ENCODE results near the gene GFI1B.
"Not testable (repeated sequence)": the region's sequence is repeated elsewhere in the genome, so short reads cannot be mapped to it uniquely, and the experiment has no call there.

Gene GFI1B

DNA sequence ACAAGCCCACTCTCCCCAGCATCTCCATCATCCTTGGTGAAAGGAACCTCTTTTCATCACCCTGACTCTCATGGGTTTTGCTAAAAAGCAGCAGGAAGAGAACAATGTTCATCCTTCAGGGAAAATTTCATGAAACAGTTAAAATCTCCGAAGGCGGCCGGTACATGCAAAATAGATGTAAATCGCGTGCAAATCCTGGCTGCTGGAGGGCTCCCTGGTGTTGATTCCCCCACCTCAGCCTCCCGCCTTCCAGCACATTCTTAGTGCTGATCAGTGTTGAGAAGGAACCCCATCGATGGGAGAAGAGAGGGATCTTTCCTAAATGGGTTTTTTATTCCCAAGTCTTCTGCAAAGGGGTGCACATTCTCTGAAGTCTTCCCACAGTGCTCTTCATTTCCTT is 8.7 kb upstream of the GFI1B start:
- no peak for DNase-seq (ENCODE audit: low read depth in 2 of 2)

- no peak for DNase-seq (ENCODE audit: low read depth in 2 of 2)
These were observed 8.0 kb upstream of the GFI1B start for GRCh38 chr9:132970324-132971062.

DNA sequence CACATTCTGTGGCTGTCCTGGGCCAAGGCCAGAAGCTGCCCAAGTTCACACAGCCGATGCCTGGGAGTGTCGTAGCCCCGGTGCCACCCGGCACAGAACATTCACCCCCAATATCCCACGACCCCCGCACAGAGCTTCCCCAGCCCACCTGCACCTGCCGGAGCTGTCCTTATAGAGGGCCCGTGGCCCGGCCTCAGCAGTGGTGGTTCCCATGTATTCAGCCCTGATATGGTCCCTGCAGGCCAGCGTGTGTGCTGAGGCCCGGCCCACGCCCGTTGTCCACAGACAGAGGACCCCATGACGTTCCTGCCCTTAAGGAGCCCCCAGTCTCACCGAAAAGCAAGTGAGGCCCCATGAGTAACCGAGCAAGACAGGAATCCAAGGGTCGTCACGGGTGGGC is 5.3 kb upstream of the GFI1B start:
- no peak for DNase-seq (ENCODE audit: low read depth in 2 of 2)

DNA sequence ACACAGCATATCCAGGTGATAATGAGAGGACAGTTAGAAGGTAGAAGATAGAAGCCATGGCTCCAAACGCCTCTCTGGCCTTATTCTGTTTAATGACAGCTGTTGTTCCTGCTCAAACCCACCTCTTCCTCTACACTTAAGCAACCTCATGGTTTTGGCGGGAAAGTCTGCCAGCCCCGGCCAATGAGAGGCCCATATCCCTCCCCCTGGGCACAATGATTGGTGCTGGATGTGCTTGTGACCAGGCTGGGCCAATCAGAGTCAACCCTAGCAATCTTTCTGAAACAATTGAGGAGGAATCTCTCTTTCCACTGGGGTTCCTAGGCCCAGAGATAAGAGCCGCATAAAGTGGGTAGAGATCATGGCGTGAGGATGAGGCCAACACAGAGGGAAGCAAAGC is 4.8 kb upstream of the GFI1B start:
- DNase-seq (ENCODE audit: low read depth in 2 of 2) = no peak

GRCh38 chr9:132975961-132976360 is 2.5 kb upstream of the GFI1B start:
- no peak for DNase-seq (ENCODE audit: low read depth in 2 of 2)

GRCh38 chr9:132976571-132976970 is 1.9 kb upstream of the GFI1B start:
- no peak for DNase-seq (ENCODE audit: low read depth in 2 of 2)

DNA sequence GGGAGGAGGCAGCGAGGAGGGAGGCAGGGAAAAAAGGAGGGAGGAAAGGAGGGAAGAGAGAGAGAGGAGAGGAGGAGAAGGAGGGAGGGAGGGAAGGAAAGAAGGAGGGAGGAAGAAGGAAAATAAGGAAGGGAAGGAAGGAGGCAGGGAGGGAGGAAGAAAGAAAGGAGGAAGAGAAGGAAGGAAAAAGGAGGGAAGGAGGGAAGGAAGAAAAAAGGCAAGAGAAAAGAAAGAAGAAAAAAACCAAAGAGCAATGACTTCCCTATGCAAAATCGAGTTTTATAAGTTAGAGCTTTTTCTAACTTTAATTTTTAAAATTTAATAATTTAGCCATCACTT is 413 bp upstream of the GFI1B start:
- no peak for DNase-seq (ENCODE audit: low read depth in 2 of 2)

DNA sequence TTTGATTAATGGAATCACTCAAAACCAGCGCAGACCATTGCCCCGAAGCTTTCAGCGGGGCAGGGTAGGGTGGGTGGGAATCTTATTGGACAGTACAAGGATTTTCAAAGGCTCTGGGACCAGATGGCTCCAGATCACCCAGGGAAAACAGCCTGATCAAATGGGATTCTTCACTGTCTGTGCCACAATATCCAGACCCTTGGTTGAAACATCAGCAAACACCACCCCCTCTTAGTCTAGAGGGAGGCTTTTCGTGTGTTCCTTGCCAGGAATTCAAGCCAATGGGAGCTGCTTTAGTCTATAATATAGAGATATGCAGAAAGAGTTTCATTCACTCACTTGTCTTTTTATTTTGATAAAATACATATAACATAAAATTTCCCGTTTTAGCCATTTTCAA is 1.7 kb downstream of the GFI1B start:
- no peak for DNase-seq (ENCODE audit: low read depth in 2 of 2)

- no peak for DNase-seq (ENCODE audit: low read depth in 2 of 2)
These were observed 4.0 kb downstream of the GFI1B start for GRCh38 chr9:132982458-132982857.

GRCh38 chr9:132983491-132984201 is 5.2 kb downstream of the GFI1B start:
- no peak for DNase-seq (ENCODE audit: low read depth in 2 of 2)

DNA sequence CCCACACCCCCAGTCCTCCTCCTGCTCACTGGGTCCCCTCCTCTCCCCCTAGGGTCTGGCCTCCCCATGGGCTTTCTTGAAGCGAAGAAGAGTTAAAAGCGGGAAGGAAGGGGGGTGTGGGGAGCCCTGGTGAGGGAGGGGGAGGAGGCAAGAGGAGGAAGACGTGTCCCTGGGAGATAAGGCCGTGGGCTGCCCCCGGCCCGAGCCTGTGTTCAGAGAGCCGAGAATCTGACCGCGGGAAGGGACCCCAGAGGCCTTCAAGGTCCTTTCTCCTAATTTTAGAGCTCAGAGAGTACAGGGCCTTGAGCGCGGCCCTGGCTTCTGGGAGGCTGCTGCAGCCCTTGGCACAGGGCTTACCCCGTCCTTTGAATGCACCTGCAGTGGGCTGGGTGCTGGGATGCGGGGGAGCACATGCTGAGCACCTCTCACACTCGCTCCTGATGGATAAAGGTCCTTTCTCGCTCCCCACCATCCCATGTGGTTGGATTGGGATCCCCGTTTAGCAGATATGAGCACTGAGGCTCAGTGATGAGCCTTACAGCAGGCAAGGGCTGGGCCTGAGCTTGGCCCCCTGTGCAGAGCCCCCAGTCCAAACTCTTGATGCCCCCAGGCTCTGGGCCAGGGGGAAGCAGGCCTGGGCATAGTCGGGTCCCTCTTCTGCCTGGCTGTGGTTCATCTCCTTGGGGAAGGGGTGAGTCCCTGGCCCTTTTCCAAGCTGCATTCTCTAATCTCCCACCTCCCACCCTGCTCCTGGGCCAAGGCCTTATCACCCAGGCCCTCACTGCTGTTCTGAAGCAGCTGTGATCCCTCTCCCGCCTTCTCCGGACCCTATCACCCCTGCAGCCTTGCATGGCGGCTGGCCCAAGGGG is 5.9 kb downstream of the GFI1B start:
- DNase-seq (ENCODE audit: low read depth in 2 of 2) = no peak

DNA sequence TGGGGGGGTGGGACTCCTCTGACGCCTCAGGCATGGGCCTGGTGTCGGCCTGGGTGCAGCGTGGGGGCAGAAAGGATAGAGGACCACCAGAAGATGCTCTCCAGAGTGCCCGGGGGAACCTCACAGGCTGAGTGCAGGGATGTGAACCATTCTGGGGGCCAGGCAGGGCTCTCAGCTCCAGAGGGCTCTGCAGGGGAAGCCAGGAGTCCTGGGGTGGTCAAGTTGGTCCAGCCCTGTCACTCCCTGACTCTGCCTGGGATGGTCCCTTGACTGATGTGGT is 6.5 kb downstream of the GFI1B start:
- no peak for DNase-seq (ENCODE audit: low read depth in 2 of 2)

DNA sequence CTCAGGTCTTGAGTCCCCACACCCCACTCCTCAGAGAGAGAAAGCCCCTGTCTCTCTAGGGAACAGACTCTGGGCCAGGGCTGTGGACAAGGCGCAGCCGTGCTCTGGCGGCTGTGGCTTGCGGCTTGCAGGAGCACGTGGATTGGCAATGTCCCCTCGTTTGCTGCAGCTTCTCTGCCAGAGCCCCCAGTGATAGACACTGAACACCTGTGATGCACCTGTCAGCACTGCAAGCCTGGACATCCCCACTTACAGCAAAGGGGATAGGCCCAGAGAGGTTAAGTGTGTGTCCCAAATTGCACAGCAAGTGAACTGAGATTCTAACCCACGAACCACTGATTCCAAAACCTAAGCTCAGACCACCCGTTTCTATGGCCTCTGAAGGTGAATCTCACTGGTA is 7.0 kb downstream of the GFI1B start:
- DNase-seq (ENCODE audit: low read depth in 2 of 2) = no peak

DNA sequence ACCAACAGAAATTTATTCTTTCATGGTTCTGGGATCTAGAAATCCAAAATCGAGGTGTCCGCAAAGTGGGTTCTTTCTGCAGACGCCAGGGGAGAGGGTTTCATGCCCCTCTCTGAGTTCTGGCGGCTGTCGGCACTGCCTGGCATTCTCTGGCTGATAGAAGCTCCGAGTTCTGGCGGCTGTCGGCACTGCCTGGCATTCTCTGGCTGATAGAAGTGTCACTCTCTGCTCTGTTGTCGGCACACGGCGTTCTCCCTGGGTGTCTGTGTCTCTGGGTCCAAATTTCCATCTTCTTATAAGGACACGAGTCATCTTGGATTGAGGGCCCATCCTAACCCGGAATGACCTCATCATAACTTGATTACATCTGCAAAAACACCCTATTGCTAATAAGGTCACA is 7.6 kb downstream of the GFI1B start:
- DNase-seq (ENCODE audit: low read depth in 2 of 2) = no peak

GRCh38 chr9:132986640-132987620 is 8.4 kb downstream of the GFI1B start:
- DNase-seq (ENCODE audit: low read depth in 2 of 2) = no peak

DNA sequence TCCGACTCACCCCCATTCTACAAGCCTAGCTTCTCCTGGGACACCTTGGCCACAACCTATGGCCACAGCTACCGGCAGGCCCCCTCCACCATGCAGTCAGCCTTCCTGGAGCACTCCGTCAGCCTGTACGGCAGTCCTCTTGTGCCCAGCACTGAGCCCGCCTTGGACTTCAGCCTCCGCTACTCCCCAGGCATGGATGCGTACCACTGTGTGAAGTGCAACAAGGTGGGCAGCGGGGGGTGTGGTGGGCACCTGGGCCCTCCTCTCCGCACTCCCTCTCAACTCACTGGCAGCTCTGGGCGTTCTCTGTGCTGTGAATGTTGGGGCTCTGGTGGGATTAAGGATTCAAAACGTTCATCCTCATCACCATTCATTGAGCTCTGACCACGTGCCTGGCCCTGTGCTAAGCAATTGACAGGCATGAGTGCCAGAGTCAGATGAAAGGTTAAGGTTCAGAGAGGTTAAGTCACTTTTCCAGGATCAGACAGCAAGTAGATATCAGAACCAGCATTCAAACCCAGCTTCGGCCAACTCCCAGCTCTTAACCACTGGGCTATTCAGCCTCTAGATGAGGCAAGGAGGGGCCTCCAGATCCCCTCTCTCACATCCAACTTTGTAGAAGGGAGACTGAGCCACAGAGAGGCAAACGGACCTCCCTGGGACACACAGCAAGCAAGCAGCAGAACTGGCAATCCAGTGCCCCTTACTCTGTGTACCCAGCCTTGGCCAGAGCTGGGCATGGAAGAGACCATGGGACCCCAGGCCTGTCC is 9.9 kb downstream of the GFI1B start:
- no peak for DNase-seq (ENCODE audit: low read depth in 2 of 2)

DNA sequence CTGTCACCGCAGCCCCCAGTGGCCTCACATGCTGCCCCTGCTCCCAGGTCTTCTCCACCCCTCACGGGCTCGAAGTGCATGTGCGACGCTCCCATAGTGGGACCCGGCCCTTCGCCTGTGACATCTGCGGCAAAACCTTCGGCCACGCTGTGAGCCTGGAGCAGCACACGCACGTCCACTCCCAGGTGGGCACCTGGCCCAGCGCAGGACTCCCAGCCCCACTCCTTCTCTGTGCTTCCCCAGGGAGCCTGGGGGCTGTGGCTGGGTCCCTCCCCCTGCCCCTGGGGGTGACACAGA is 10.5 kb downstream of the GFI1B start:
- no peak for DNase-seq (ENCODE audit: low read depth in 2 of 2)

GRCh38 chr9:132989414-132989996 is 11.0 kb downstream of the GFI1B start:
- no peak for DNase-seq (ENCODE audit: low read depth in 2 of 2)

DNA sequence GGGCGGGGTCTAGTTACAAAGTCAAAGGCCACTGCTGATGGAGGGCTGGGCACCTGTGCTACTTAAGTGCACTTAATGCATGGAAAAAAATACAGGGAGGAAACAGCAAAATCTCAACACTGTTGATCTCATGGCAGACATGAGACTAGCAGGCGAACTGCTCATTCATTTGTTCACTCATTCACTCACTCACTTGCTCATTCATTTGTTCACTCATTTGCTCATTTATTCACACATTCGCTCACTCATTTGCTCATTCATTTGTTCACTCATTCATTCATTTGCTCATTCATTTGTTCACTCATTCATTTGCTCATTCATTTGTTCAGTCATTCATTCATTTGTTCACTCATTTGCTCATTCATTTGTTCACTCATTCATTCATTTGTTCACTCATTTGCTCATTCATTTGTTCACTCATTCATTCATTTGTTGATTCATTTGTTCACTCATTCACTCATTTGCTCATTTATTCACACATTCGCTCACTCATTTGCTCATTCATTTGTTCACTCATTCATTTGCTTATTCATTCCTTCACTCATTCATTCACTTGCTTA is 11.6 kb downstream of the GFI1B start:
- DNase-seq (ENCODE audit: low read depth in 2 of 2) = not testable (repeated sequence)

DNA sequence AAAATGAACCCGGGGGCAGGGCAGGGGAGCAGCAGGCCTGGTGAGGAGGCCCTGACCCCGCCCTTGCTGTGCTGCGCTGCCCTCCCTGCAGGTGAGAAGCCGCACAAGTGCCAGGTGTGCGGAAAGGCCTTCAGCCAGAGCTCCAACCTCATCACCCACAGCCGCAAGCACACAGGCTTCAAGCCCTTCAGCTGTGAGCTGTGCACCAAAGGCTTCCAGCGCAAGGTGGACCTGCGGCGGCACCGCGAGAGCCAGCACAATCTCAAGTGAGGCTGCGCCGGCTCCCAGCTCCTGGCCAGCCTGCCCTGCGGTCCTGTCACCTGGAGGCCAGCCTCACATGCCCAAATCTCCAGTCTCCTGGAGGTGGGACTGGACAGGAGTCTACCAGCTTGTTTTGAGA is 12.3 kb downstream of the GFI1B start:
- no peak for DNase-seq (ENCODE audit: low read depth in 2 of 2)

Data from stimulated activated CD8-positive, alpha-beta memory T cell treated with anti-CD3 and anti-CD28 coated beads, Interleukin-2, amount 100 ng/mL, for 1 hour (primary cell).